Uterus (tissue), 4 donors: ENCODE results near the gene ARPC2. TPM values are rescaled to one million over a fixed set of nuclear protein-coding genes. Genes with fewer than 3 reads are reported as not detected.
A peak's percentile ranks its signal among the peaks of the same experiment; 100 is the strongest.

ENCODE experiments used
- DNase-seq, 2 donors: peaks; one replicate each; pipeline ENCODE4 v3.0.0-alpha.2; 2019 to 2020
- H3K27ac ChIP-seq, 2 donors: fragments of 200-600 bp; sonication (generic); 1 replicate in 1 of 2; 2 replicates in 1 of 2; pipeline ENCODE4 v1.5.1; 2016 to 2018
- H3K27me3 ChIP-seq, 2 donors: fragments of 200-600 bp; sonication (generic); one replicate each; pipeline ENCODE4 v1.5.1; 2018 to 2019; ENCODE audit warnings: control low read depth in 1 of 2
- H3K36me3 ChIP-seq, 2 donors: fragments of 200-600 bp; sonication (generic); one replicate each; pipeline ENCODE4 v1.5.1; 2019; ENCODE audit warnings: control low read depth in 1 of 2
- H3K4me1 ChIP-seq, 2 donors: fragments of 200-600 bp; sonication (generic); one replicate each; pipeline ENCODE4 v1.5.1; 2018 to 2019; ENCODE audit warnings: control low read depth in 1 of 2
- H3K4me3 ChIP-seq, 2 donors: fragments of 200-600 bp; sonication (generic); 1 replicate in 1 of 2; 2 replicates in 1 of 2; pipeline ENCODE4 v1.5.1; 2018 to 2019; ENCODE audit warnings: mild to moderate bottlenecking in 1 of 2
- H3K9me3 ChIP-seq, 2 donors: fragments of 200-600 bp; sonication (generic); one replicate each; pipeline ENCODE4 v1.5.1; 2019; ENCODE audit warnings: control low read depth in 1 of 2
- CTCF ChIP-seq, 4 experiments: fragments of 200-600 bp in 2 of 4; fragments of 450-650 bp in 2 of 4; sonication (generic) in 2 of 4; IDR thresholded peaks; one replicate each; pipeline ENCODE4 v1.5.1; 2016 to 2019; ENCODE audit warnings: antibody characterized with exemption in 4 of 4, mild to moderate bottlenecking in 2 of 4, moderate library complexity in 1 of 4
- POLR2A ChIP-seq, 2 donors: fragments of 450-650 bp; IDR thresholded peaks; one replicate each; pipeline ENCODE4 v1.6.1; 2016; ENCODE audit warnings: antibody characterized with exemption in 2 of 2, mild to moderate bottlenecking in 1 of 2, moderate library complexity in 1 of 2
- intact Hi-C: fragments of 100-400 bp; cut with DNase I; formaldehyde crosslinking; loops from one replicate; pipeline ENCODE4 v1.15.1; 2023; ENCODE audit warnings: low total_unique reads
- total RNA-seq, 4 donors: library from RNA; depleted of rRNA in 3 of 4; stranded (reverse); fragments of >200 nt in 3 of 4; gene quantifications; one replicate each; pipeline versions ENCODE4 v1.1.0 to v1.2.4, GENCODE V29; 2014 to 2023
- donor health status: DM: yes; HTN: yes; CAD: no.

Gene ARPC2
- total RNA-seq, 4 donors from 2014 or later: 87.9 to 162 (median 159) TPM

GRCh38 chr2:218256612-218257350, 39.8 kb downstream of the ARPC2 start:
- no peaks in the 10 kb centered on the region for H3K36me3 ChIP-seq
- H3K4me1 ChIP-seq: peaks cover 4 to 7% of the 10 kb centered on the region in 2 donors
- DNase-seq: no peak
- no peaks in the 10 kb centered on the region for H3K27me3 ChIP-seq
- no peak overlapping the region for H3K4me3 ChIP-seq
- no peak for TF ChIP-seq POLR2A (IDR thresholded peaks at IDR 0.05)
- TF ChIP-seq CTCF (IDR thresholded peaks at IDR 0.05): no peak
- no peak overlapping the region for H3K27ac ChIP-seq
- intact Hi-C loops: no loop called here
- no peaks in the 10 kb centered on the region for H3K9me3 ChIP-seq

GRCh38 chr2:218257390-218257981, 40.5 kb downstream of the ARPC2 start:
- intact Hi-C loops: no loop called here
- Histone ChIP-seq H3K36me3 (no peaks in the 10 kb centered on the region), H3K4me3 (no peak overlapping the region), H3K4me1 (peaks cover 4 to 7% of the 10 kb centered on the region in 2 donors), H3K27ac (peak overlapping the region in 1 of 2 donors; percentile 41), H3K27me3 (no peaks in the 10 kb centered on the region), H3K9me3 (no peaks in the 10 kb centered on the region)
- no peak for DNase-seq
- TF ChIP-seq POLR2A (IDR thresholded peaks at IDR 0.05) (no peak), CTCF (IDR thresholded peaks at IDR 0.05) (peak in 1 of 4 experiments; percentile 11)

GRCh38 chr2:218259099-218259961, 42.3 kb downstream of the ARPC2 start:
- H3K9me3 ChIP-seq: no peaks in the 10 kb centered on the region
- TF ChIP-seq POLR2A (IDR thresholded peaks at IDR 0.05): peak in 1 of 2 donors; percentile 38
- no peak for TF ChIP-seq CTCF (IDR thresholded peaks at IDR 0.05)
- H3K36me3 ChIP-seq: no peaks in the 10 kb centered on the region
- peak; percentile 74 to 81 for DNase-seq
- peak overlapping the region; percentile 89 to 93 for H3K27ac ChIP-seq
- intact Hi-C loops: no loop called here
- H3K27me3 ChIP-seq: no peaks in the 10 kb centered on the region
- no peak overlapping the region for H3K4me3 ChIP-seq
- H3K4me1 ChIP-seq: peaks cover 4 to 7% of the 10 kb centered on the region in 2 donors

GRCh38 chr2:218260166-218260565, 43.2 kb downstream of the ARPC2 start:
- intact Hi-C loops: loop anchor here (10.0 kb wide), 1 partner anchor 45 kb away; the partner anchor contains the start of gene ARPC2

More at GRCh38 chr2:218260166-218260565, 43.2 kb downstream of the ARPC2 start:
- no peak for TF ChIP-seq POLR2A (IDR thresholded peaks at IDR 0.05)
- TF ChIP-seq CTCF (IDR thresholded peaks at IDR 0.05): no peak
- Histone ChIP-seq H3K27ac (peak overlapping the region; percentile 89 to 93), H3K27me3 (no peaks in the 10 kb centered on the region), H3K9me3 (no peaks in the 10 kb centered on the region), H3K36me3 (no peaks in the 10 kb centered on the region), H3K4me3 (no peak overlapping the region), H3K4me1 (peaks cover 4 to 7% of the 10 kb centered on the region in 2 donors)
- no peak for DNase-seq
